Measurements from ENCODE around the gene POLR2E. TPM values are rescaled to one million over a fixed set of nuclear protein-coding genes. Genes with fewer than 3 reads are reported as not detected.
A peak's percentile ranks its signal among the peaks of the same experiment; 100 is the strongest.

The POLR2E gene
- total RNA-seq, 1 donor from 2014 or later: 173 TPM

DNA sequence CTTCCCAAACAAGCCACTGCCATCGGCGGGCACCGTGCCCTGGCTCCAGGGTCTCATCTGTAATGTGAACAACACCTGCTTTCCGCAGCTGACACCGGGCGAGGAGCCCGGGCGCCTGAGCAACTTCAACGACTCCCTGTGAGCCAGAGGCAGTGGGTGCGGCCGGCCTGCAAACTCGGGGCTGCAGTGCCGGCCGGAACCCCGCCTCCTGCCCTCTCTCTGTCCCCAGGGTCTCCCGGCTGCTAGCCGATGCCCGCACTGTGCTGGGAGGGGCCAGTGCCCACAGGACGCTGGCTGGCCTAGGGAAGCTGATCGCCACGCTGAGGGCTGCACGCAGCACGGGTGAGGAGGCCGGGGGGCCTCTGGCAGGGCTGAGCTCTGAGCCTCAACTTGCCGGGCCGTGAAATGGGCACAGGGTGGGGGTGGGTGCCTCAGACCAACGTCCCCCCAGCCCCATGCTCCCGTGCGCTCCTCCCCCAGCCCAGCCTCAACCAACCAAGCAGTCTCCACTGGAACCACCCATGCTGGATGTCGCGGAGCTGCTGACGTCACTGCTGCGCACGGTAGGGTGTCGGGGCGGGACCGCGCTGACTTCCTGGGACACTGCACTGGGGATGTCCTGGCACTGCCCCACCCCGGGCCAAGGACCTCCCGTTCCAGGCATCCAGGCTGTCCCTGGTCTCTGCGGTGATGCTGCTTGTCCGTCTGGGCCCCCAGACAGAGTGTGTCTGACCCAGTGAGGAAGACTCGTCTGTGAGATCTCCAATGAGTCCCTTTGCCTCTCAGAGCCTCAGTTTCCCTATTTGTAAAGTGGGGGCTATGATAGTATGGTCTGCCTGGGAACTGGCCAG is 53.1 kb downstream of the POLR2E start:
- no peaks in the 10 kb centered on the region for H3K27me3 Mint-ChIP-seq
- no peak overlapping the region for H3K27ac Mint-ChIP-seq
- H3K4me3 Mint-ChIP-seq: peak overlapping the region; percentile 98
- no peak for ATAC-seq (ENCODE audit: low read depth)
- DNase-seq: no peak
- ChIA-PET POLR2A (interaction anchor here (0.5 to 9.9 kb wide), 9 partner anchors 14 to 1238 kb away, joined by 3 to 365 read pairs (median 9); partner anchors contain the start of genes ARHGAP45, CNN2, RNU6-2 and TMEM259), CTCF (no interaction called here)
- peaks cover 42% of the 10 kb centered on the region for H3K36me3 Mint-ChIP-seq (ENCODE audit: low read depth)
- H3K9me3 Mint-ChIP-seq: no peaks in the 10 kb centered on the region
- H3K4me1 Mint-ChIP-seq: peaks cover 47% of the 10 kb centered on the region
- intact Hi-C loops (cut with micrococcal nuclease): loop anchor here (1.0 to 2.0 kb wide), 3 partner anchors 15 to 21 kb away; partner anchors contain the start of genes CNN2, RNU6-2 and TMEM259
- no peak for TF ChIP-seq CTCF (IDR thresholded peaks at IDR 0.05)

GRCh38 chr19:1041272-1041834 is 53.8 kb downstream of the POLR2E start:
- intact Hi-C loops (cut with micrococcal nuclease): loop anchor here (1.0 to 2.0 kb wide), 3 partner anchors 15 to 20 kb away; partner anchors contain the start of genes CNN2, RNU6-2 and TMEM259
- Mint-ChIP-seq H3K36me3 (ENCODE audit: low read depth) (peaks cover 48% of the 10 kb centered on the region), H3K9me3 (no peaks in the 10 kb centered on the region), H3K4me1 (peaks cover 53% of the 10 kb centered on the region), H3K27ac (peak overlapping the region; percentile 96), H3K4me3 (peak overlapping the region; percentile 98), H3K27me3 (no peaks in the 10 kb centered on the region)
- ATAC-seq (ENCODE audit: low read depth) (no peak), DNase-seq (no peak)
- TF ChIP-seq CTCF (IDR thresholded peaks at IDR 0.05): no peak
- ChIA-PET POLR2A (interaction anchor here (0.6 to 9.9 kb wide), 15 partner anchors 9 to 325 kb away, joined by 3 to 365 read pairs (median 6); partner anchors contain the start of genes ARHGAP45, CIRBP, CNN2 and GPX4), CTCF (no interaction called here)

DNA sequence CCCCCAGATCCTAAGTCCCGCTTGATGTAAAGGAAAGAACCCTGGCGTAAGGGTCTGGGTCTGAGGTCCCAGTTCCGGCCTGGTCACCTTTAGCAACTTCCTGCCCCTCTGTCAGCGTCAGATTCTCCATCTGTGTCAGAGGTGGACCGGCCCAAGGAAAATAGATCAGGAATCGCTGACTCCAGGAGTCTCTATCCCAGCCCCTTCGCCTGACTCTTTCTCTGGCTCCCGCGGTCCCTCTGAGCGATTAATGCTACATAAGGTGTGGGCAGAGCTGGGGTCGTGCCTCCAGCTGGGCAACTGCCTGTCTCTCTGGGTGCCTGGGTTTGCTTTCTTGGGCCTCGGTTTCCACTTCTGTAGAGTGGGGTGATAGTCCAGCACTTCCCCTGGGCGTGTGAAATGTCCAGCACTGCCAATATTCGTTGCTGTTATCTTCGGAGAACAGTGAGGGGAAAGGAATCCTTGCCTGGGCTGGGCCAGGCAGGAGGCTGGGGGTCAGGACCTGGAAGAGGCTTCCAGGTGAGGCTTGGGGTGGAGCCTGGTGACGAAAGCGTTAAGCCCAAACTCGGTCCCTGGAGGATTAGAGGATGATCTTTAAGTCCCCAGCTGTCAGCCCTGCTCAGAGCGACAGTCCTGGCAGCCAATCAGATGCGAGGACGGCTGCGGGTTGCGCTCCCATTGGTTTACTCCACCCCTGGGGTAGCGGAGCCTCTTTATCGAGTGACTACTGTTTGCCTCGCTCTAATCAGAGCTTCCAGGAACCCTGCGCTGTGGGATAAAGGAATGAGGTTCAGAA is 54.5 kb downstream of the POLR2E start:
- ChIA-PET CTCF (interaction anchor here (1.7 to 4.2 kb wide), 3 partner anchors 14 to 203 kb away, joined by 5 to 15 read pairs (median 5); partner anchors contain the start of gene CNN2), POLR2A (interaction anchor here (0.6 to 9.9 kb wide), 26 partner anchors 8 to 324 kb away, joined by 3 to 365 read pairs (median 4); partner anchors contain the start of genes ARHGAP45, CIRBP, CNN2 and FAM174C)
- Mint-ChIP-seq H3K36me3 (ENCODE audit: low read depth) (peaks cover 50% of the 10 kb centered on the region), H3K27ac (peak overlapping the region; percentile 96), H3K9me3 (no peaks in the 10 kb centered on the region), H3K27me3 (no peaks in the 10 kb centered on the region), H3K4me1 (peaks cover 59% of the 10 kb centered on the region), H3K4me3 (peak overlapping the region; percentile 98)
- intact Hi-C loops (cut with micrococcal nuclease): loop anchor here (1.0 to 2.0 kb wide), 4 partner anchors 14 to 37 kb away; partner anchors contain the start of genes CNN2, RNU6-2 and TMEM259
- TF ChIP-seq CTCF (IDR thresholded peaks at IDR 0.05): no peak
- DNase-seq (peak; percentile 78), ATAC-seq (ENCODE audit: low read depth) (peak; percentile 51)

DNA sequence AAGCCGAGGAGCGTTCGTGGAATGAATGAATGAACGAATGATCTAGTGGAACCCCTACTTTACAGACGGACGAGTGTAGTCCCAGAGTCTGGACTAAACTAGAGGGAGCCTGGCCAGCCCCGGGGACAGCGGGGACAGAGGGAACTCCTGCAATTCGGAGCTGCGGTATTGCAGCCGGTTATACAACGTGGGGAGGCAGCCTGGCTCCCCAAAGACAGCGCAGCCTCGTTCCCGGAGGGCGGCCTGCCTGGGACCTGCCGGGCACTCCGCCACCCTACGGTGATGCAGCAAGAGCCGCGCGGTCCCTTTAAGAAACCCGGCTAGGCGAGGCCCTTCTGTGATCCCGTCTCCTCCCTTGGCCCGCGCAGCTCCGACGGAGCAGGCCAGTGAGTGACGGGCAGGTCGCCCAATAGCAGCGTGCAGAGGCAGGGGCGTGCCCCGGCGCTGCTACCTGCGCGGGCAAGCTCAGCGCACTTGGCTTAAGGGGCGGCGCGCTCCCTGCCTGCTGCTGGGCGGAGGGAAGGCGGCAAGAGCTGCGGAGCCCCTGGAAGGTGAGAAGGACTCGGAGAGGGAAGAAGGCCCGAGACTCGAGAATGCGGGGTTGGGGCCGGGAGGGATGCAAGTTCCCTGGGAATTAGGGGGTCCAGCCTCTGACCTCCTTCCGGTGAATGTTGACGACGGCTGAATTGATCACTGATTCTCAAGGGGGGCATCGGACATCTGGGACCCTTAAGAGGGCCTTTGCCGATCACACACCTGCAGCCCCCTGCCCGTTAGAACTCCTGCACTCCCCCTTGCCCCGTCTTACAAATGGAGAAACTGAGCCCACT is 55.3 kb downstream of the POLR2E start, which contains the start of gene ABCA7:
ABCA7 (plus strand) TSS at position 462 of the 830 bp plus-strand sequence. CDS start 1,255 bp downstream, outside the sequence.
- peak within 1 kb of the TSS; percentile 96 for H3K27ac Mint-ChIP-seq
- intact Hi-C loops (cut with micrococcal nuclease): loop anchor here (1.0 to 2.0 kb wide), 4 partner anchors 17 to 55 kb away; partner anchors contain the start of genes ARHGAP45 and POLR2E
- CTCF ChIA-PET: interaction anchor here (0.6 to 4.2 kb wide), 5 partner anchors 13 to 204 kb away, joined by 3 to 15 read pairs (median 5); partner anchors contain the start of genes ARHGAP45, CNN2 and RNU6-2

More for the DNA sequence above, 55.3 kb downstream of the POLR2E start, which contains the start of gene ABCA7:
- Mint-ChIP-seq H3K4me3 (peak within 1 kb of the TSS; percentile 98), H3K36me3 (ENCODE audit: low read depth) (peaks cover 52% of the 10 kb centered on the region), H3K27me3 (no peaks in the 10 kb centered on the region), H3K4me1 (peaks cover 61% of the 10 kb centered on the region), H3K9me3 (no peaks in the 10 kb centered on the region)
- ATAC-seq (ENCODE audit: low read depth): peak; percentile 78
- DNase-seq: peak; percentile 99
- POLR2A ChIA-PET: interaction anchor here (0.7 to 9.9 kb wide), 25 partner anchors 9 to 235 kb away, joined by 3 to 365 read pairs (median 6); partner anchors contain the start of genes ARHGAP45, CIRBP, CNN2 and FAM174C
- no peak for TF ChIP-seq CTCF (IDR thresholded peaks at IDR 0.05)
